Lower leg skin (tissue), 4 donors: ENCODE measurements around the gene RPL41. TPM values are rescaled to one million over a fixed set of nuclear protein-coding genes. Genes with fewer than 3 reads are reported as not detected.

Source experiments
- DNase-seq, 2 donors: peaks; one replicate each; pipeline ENCODE4 v3.0.0-alpha.2; 2019; ENCODE audit warnings: low spot score in 2 of 2
- H3K4me3 ChIP-seq: fragments of 200-600 bp; sonication (generic); 2 replicates; pipeline ENCODE4 v1.5.1; 2017; ENCODE audit warnings: mild to moderate bottlenecking, low read depth; ENCODE audit not compliant: poor library complexity, severe bottlenecking
- POLR2A ChIP-seq, 2 donors: fragments of 450-650 bp; IDR thresholded peaks; one replicate each; pipeline ENCODE4 v1.6.1; 2016 to 2017; ENCODE audit warnings: antibody characterized with exemption in 2 of 2, mild to moderate bottlenecking in 1 of 2, moderate library complexity in 1 of 2
- WGBS, 2 donors: methylation state at CpG; one replicate each; pipeline ENCODE4 v1.1.5; 2018; 5-methylcytosine and 5-hydroxymethylcytosine counted together
- intact Hi-C: fragments of 100-400 bp; cut with DNase I; formaldehyde crosslinking; loops from one replicate; pipeline ENCODE4 v1.15.0; 2023; ENCODE audit warnings: low total_unique reads
- total RNA-seq, 4 donors: library from RNA; depleted of rRNA; stranded (reverse); fragments of >200 nt; gene quantifications; one replicate each; pipeline ENCODE4 v1.1.0, GENCODE V29; 2016
- TF ChIP-seq, protein P1 (sequence below), 3 donors: fragments of 450-650 bp; IDR thresholded peaks; one replicate each; pipeline ENCODE4 v1.5.1; 2016; ENCODE audit warnings: antibody characterized with exemption in 3 of 3, mild to moderate bottlenecking in 3 of 3, moderate library complexity in 2 of 3

RPL41 gene
- total RNA-seq, 4 donors from 2014 or later: 3,201 to 5,967 (median 4,725) TPM

GRCh38 chr12:56120158-56120846 is 3.9 kb downstream of the RPL41 start:
- no peak for DNase-seq
- TF ChIP-seq, protein P1, sequence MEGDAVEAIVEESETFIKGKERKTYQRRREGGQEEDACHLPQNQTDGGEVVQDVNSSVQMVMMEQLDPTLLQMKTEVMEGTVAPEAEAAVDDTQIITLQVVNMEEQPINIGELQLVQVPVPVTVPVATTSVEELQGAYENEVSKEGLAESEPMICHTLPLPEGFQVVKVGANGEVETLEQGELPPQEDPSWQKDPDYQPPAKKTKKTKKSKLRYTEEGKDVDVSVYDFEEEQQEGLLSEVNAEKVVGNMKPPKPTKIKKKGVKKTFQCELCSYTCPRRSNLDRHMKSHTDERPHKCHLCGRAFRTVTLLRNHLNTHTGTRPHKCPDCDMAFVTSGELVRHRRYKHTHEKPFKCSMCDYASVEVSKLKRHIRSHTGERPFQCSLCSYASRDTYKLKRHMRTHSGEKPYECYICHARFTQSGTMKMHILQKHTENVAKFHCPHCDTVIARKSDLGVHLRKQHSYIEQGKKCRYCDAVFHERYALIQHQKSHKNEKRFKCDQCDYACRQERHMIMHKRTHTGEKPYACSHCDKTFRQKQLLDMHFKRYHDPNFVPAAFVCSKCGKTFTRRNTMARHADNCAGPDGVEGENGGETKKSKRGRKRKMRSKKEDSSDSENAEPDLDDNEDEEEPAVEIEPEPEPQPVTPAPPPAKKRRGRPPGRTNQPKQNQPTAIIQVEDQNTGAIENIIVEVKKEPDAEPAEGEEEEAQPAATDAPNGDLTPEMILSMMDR (IDR thresholded peaks at IDR 0.05): no peak
- TF ChIP-seq POLR2A (IDR thresholded peaks at IDR 0.05): no peak
- 90% methylated on average over 17 of the region's 17 CpGs for WGBS, 2 donors
- intact Hi-C loops: no loop called here
- no peak overlapping the region for H3K4me3 ChIP-seq

DNA sequence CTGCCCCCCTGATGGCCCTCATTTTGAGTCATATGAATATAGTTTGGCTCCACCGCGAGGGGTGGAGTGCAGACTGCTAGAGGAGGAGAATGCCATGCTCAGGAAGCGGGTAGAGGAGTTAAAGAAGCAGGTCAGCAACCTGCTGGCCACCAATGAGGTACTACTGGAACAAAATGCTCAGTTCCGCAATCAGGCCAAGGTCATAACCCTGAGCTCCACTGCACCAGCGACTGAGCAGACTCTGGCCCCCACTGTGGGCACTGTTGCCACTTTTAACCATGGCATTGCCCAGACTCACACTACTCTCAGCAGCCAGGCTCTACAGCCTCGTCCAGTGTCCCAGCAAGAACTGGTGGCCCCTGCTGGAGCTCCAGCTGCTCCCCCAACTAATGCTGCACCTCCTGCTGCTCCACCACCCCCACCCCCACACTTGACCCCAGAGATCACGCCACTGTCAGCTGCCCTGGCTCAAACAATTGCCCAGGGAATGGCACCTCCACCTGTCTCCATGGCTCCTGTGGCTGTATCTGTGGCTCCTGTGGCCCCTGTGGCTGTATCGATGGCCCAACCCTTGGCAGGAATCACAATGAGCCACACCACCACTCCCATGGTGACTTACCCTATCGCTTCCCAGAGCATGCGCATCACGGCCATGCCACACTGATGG is 4.9 kb downstream of the RPL41 start:
- no peak overlapping the region for H3K4me3 ChIP-seq
- 87 to 92% methylated on average over 11 of the region's 11 CpGs for WGBS, 2 donors
- TF ChIP-seq, protein P1 (IDR thresholded peaks at IDR 0.05): no peak
- TF ChIP-seq POLR2A (IDR thresholded peaks at IDR 0.05): no peak
- no peak for DNase-seq
- intact Hi-C loops: no loop called here

- TF ChIP-seq, protein P1 (IDR thresholded peaks at IDR 0.05): no peak
- no peak for TF ChIP-seq POLR2A (IDR thresholded peaks at IDR 0.05)
- H3K4me3 ChIP-seq: no peak overlapping the region
- WGBS, 2 donors: 82 to 88% methylated on average over 2 of the region's 2 CpGs
- no peak for DNase-seq
- intact Hi-C loops: no loop called here
Measured at GRCh38 chr12:56122637-56123036, 6.2 kb downstream of the RPL41 start.

DNA sequence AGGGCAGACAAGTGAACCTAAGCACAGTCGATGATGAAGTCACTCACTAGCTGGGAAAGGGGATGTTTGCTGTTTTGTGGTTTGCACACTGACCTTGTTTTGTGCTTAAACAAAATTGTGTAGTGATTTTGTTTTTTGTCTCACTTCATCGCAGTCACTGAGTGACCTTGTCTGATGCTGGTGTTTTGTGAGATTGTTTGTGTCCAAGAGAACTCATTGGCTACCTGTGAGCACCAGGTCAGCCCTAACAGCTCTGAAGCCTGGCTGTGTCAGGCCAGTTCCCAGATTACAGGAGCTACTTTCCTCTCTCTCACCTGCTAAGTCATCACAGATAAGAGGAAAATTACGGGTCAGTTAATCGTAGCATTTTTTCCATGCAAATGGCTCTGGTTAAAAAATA is 7.7 kb downstream of the RPL41 start:
- H3K4me3 ChIP-seq: no peak overlapping the region
- 89% methylated on average over 4 of the region's 4 CpGs for WGBS, 2 donors
- TF ChIP-seq, protein P1 (IDR thresholded peaks at IDR 0.05): no peak
- TF ChIP-seq POLR2A (IDR thresholded peaks at IDR 0.05): no peak
- intact Hi-C loops: no loop called here
- no peak for DNase-seq

DNA sequence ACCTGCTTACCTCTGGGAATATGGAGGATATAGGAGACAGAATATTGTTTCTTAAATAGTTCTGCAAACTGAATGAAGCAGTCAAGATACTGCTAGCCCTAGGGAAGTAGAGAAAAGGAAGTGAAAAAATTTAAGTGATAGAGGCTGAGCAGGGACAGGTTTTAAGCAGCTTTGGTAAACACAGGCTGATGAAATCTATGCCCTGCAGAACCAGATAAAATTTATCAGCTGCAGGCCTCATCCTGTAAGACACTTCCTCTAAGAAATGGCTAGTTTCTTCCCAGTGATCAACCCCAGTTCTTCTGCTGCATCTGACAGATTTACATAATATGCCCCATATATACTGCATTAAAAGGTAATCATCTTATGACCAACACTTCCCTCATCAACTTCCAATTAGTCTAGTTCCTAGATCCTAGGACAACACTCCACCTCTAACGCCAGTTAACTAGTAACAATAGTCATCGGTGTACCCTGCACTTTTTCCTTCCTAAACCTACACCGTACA is 10.4 kb downstream of the RPL41 start:
- WGBS, 2 donors: 52 to 54% methylated on average over 3 of the region's 3 CpGs
- TF ChIP-seq POLR2A (IDR thresholded peaks at IDR 0.05): no peak
- TF ChIP-seq, protein P1 (IDR thresholded peaks at IDR 0.05): no peak

More for the DNA sequence above, 10.4 kb downstream of the RPL41 start:
- intact Hi-C loops: loop anchor here (5.0 kb wide), 1 partner anchor 61 kb away; the partner anchor contains the start of gene SMARCC2
- H3K4me3 ChIP-seq: no peak overlapping the region
- DNase-seq: no peak
